Ammon's horn (tissue), 1 donor: ENCODE results near the gene SPATA33.
"Not testable (repeated sequence)": the region's sequence is repeated elsewhere in the genome, so short reads cannot be mapped to it uniquely, and the experiment has no call there.

Source experiments
- DNase-seq: peaks from one replicate; pipeline ENCODE4 v3.0.0-alpha.2; 2016; ENCODE audit warnings: low spot score

SPATA33 gene

DNA sequence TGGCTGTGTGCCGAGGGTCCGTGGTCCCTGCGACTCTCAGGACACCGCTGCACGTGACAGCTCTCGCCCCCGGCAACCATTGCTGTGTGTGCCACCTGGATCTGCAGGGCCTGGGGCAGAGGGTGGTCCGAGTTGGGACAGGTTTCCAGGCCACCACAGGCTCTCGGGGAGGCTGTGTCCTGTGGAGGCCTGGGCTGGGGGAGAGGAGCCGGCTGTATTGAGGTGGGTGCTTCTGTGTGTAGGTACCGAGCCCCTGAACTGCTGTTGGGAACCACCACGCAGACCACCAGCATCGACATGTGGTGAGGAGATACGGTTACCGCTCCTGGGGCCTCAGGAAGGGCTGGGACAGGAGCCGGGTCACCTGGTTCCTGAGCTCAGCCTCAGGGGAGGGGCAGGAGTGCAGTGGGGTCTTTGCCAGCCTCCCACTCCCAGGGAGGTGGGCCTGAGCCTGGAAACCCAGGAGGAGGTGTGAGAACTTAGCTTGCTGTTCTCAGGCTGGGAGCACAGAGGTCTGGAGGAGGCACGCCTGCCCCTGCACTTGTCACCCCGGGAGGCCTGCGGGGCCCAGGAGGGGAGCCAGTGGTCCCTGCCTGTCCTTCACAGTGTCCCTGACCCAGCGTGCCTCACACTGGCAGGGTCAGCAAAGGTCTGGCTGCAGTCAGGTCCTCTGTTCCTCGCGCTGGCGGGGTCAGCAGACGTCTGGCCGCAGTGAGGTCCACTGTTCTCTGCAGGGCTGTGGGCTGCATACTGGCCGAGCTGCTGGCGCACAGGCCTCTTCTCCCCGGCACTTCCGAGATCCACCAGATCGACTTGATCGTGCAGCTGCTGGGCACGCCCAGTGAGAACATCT lies 36.5 kb downstream of the SPATA33 start:
- DNase-seq: no peak

GRCh38 chr16:89694784-89695085 lies 37.1 kb downstream of the SPATA33 start:
- DNase-seq: not testable (repeated sequence)

- DNase-seq: no peak
Observed at GRCh38 chr16:89695086-89695874, 37.6 kb downstream of the SPATA33 start.

DNA sequence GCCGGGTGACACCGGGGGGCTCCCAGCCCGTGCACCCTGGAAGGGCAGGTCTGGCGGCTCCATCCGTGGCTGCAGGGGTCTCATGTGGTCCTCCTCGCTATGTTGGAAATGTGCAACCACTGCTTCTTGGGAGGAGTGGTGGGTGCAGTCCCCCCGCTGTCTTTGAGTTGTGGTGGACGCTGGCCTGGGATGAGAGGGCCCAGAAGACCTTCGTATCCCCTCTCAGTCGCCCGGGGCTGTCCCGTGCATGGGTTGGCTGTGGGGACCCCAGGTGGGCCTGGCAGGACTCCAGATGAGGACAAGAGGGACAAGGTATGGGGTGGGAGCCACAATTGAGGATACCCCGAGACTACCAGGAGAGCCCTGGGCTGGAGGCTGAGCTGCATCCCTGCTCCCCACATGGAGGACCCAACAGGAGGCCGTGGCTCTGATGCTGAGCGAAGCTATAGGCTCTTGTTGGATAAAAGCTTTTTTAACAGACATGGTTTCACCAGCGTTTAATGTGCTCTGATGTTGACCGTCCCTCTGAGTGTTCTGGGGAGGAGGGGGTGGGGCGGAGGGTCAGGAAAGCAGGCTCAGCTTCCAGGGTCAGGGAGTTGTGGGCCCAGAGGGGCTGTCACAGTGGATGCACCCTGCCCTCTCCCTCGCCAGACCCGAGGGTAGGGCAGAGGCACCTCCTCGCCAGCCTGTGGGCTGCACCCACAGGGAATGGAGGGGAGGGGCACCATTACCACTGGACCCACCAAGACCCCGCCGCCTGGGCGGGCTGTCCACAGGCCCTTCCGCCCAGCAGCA lies 38.4 kb downstream of the SPATA33 start:
- no peak for DNase-seq

GRCh38 chr16:89696670-89697128 lies 39.1 kb downstream of the SPATA33 start:
- DNase-seq: no peak

- no peak for DNase-seq
Observed at GRCh38 chr16:89697161-89697615, 39.6 kb downstream of the SPATA33 start.

GRCh38 chr16:89697616-89698331 lies 40.1 kb downstream of the SPATA33 start:
- DNase-seq: no peak

DNA sequence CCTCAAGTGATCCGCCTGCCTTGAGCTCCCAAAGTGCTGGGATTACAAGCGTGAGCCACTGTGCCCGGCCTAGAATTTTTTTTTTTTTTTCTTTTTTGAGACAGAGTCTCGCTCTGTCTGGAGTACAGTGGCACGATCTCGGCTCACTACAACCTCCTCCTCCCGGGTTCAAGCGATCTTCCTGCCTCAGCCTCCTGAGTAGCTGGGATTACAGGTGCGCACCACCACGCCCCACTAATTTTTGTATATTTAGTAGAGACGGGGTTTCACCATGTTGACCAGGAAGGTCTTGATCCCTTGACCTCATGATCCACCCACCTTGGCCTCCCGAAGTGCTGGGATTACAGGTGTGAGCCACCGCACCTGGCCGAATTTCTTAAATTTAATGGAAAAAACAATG lies 41.1 kb downstream of the SPATA33 start:
- not testable (repeated sequence) for DNase-seq

DNA sequence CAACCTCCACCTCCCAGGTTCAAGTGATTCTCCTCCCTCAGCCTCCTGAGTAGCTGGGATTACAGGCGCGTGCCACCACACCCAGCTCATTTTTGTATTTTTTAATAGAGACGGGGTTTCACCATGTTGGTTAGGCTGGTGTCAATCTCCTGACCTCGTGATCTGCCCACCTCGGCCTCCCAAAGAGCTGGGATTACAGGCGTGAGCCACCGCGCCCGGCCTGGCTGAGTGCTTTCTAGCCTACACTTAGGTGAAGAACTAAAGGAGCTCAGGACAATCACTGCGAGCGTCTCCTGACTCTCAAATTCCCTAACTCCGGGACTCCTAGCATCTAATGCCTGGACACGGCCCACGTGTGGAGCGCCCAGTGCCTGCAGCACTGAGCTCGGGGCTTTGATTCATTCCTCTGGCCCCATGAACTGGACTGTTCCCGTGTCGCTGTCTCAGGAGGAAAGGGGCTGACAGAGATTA lies 42.0 kb downstream of the SPATA33 start:
- DNase-seq: not testable (repeated sequence)

- peak; percentile 100 for DNase-seq
Observed at GRCh38 chr16:89700100-89700648, 42.5 kb downstream of the SPATA33 start.

GRCh38 chr16:89700649-89701424 lies 43.2 kb downstream of the SPATA33 start:
- DNase-seq: peak; percentile 39

DNA sequence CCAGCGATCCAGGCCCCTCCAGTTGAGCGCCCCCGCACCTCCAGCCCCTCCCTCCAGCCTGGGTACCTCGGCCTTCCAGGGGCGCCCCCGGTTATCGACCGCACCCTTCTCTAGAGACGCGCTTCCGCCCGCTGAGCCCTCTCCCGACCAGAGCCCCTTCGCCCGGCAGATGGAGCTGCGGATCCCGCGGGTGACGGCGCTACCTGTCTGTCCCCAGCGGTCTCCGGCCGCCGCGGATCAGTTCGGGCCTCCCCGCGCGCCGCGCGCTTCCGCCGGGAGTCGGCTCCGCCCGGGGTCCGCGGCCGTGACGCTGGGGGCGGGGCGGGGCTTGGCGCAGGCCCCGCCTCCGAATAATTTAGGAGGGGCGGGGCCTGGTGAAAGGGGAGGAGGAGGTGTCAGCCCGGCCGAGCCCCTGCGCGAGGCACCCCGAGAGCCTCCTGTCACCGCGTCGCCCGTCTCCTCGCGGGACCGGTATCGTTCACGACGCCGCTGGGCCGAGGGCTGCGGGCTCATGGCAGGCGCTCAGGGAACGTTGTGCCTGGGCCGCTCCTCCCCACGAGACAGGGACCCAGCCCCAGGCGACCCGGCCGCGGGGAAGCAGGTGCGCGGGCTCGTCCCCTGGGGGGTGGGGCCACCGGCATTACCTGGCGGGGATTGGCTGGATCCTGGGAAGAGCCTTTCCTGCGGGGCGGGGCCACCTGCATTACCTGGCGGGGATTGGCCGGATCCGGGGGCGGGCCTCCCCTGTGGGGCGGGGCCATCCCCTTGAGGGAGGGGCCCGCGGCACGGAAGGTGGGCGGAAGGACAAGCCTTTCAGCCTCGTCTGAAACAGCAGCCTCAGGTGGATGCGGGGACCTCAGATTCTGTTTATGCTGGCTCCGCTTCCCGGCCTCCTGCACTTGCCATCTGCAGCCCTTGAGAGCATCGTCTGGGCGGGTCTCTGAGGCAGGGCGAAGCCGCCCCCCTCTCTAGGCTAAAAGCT lies 44.1 kb downstream of the SPATA33 start, which contains the start of gene SPATA2L:
SPATA2L (minus strand) TSS at position 281 of the 982 bp plus-strand sequence. CDS start 473 bp downstream, outside the sequence.
- DNase-seq: peak; percentile 88

DNA sequence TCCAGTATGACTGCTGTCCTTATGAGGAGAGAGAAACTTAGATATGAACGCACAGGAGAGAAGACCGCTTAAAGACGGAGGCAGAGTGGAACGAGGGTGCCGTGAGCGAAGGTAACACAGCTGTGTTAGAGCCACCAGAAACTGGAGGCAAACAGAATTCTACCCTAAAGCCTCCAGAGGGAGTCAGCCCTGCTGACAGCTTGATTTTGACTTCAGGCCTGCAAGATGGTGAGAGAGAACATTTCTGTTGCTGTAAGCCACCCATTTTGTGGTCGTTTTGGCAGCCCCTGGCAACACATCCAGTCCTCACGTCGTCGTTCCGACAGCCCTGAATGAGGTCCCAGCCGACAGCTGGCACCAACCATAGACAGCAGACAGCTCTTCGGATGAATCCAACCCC lies 46.6 kb downstream of the SPATA33 start:
- no peak for DNase-seq

- no peak for DNase-seq
Observed at GRCh38 chr16:89705006-89705405, 47.4 kb downstream of the SPATA33 start.

GRCh38 chr16:89706518-89707260 lies 49.1 kb downstream of the SPATA33 start:
- no peak for DNase-seq

- no peak for DNase-seq
Observed at GRCh38 chr16:89707695-89708094, 50.1 kb downstream of the SPATA33 start.

- no peak for DNase-seq
Observed at GRCh38 chr16:89708481-89708931, 50.9 kb downstream of the SPATA33 start.

DNA sequence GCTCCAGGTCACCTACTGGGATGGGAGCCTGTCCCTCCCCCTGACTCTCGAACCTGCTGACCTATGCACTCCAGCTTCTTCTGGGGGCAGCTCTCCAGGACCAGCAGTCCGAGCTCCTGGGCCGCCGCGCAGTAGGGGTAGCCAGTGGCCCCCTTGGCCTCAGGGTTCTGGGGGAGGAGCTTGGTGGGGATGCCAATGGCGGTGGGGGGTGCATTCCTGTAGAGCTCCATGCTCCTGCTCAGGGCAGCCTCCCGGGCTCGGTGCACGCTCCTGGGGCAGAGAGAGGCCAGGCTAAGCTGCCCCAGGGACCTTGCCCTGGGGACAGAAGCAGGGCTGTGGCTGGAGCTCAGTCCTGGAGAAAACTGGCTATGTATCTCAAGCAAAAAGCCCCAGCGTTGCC lies 51.5 kb downstream of the SPATA33 start:
- no peak for DNase-seq
